HG02642 (cell line): ENCODE data around the gene PNMA8B.
"Not testable (repeated sequence)": the region's sequence is repeated elsewhere in the genome, so short reads cannot be mapped to it uniquely, and the experiment has no call there.

ENCODE experiments used
- ATAC-seq: cut with Tn5 transposase; IDR thresholded peaks from one replicate; pipeline ENCODE4 v1.9.1; 2021; ENCODE audit warnings: mild to moderate bottlenecking; ENCODE audit not compliant: unreplicated experiment, poor library complexity

Gene PNMA8B

GRCh38 chr19:46495786-46496099, at the start of gene PNMA8B:
TSS of gene PNMA8B (minus strand) at chr19:46495867. CDS start at chr19:46495465, 402 bp downstream.
- no peak for ATAC-seq

GRCh38 chr19:46544651-46545050, 49.0 kb upstream of the PNMA8B start:
- no peak for ATAC-seq

DNA sequence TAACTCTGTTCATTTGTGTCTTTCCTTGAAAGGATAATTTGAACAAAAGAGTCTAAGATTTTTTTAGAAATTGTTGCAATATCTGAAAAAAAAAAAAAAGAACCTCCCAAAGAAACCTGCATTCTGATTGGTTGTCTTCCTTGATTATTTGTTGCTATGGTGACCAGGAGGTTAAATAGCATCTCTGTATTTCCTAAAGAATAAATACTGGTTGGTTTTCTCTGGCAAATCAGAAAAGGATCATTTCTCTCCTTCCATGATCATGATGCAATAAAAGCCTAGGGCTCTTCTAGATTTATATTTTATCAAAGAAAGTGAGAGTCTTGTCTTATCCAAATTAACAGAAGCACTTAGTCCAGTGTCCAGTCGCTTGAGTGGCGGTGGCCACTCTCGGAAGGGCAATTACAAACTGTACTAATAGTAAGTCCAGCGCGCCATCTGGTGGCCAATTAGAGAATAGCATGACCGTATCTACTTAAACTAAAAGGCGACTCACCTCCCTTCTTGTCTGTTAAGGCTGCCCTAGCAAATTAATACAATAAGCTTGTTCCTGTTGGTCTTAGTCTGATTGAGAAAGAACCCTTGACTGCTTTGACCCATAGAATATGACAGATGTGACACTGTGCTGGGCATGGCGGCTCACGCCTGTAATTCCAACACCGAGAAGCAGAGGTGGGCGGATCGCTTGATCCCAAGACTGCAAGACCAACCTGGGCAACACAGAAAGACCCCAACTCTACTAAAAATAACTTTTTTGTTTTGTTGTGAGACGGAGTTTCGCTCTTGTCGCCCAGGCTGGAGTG, 47.0 kb upstream of the PNMA8B start:
- no peak for ATAC-seq

DNA sequence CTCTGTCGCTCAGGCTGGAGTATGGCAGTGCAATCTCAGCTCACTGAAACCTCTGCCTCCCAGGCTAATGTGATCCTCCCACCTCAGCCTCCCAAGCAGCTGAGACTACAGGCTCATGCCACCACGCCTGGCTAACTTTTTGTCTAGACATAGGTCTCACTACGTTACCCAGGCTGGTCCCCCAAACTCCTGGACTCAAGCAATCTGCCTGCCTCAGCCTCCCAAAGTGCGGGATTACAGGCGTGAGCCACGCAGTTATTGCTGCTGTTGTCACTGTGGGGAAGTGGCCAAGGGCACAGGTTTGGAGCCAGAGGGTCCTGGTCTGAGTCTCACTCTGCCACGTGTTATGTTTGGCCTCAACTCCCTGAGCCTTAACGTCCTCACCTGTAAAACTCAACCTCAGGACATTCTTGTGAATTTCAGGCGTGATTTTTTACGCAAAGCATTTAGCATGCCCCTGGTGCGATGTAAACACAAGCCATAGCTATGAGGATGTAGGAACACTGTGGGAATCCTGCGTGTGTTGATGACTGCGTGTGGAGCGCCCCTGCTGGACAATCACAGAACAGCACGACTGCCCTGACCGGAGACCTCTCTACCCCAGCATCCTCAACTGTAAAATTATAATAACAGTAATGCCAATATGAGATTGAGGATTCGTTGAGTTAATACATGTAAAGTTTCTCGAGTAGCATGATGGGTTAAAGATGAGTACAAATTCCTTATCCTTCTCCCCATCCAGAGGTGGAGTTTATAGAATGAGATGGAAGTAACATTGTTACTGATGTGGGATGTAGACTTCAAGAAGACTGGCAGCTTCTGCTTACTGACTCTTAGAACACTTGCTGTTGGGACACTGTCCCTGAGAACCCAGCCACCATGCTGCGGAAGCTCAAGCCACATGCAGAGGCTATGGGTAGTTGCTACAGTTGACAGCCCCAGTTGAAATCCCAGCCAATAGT, 41.8 kb upstream of the PNMA8B start:
- no peak for ATAC-seq

DNA sequence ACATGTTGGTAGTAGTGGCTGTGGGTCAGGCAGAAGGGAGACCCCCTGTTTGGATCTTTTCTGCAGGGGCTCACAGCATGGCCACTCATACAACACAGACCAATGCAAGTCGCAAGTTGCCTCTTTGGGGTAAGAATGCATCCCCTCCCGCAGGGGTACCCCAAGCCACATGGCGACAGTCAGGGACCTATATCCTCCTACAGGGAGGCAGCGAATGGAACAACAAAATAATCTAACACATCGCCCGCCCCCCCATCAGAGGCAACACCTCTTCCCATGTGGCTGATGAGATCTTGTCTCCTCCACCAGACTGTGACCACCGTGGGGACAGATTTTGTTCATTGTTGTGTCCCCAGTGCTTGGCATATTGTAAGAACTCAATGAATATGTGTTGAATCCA, 40.7 kb upstream of the PNMA8B start:
- ATAC-seq: no peak

GRCh38 chr19:46533621-46534081, 38.0 kb upstream of the PNMA8B start:
- ATAC-seq: no peak

- ATAC-seq: no peak
Observed at GRCh38 chr19:46533078-46533620, 37.5 kb upstream of the PNMA8B start.

- no peak for ATAC-seq
Observed at GRCh38 chr19:46530636-46531035, 35.0 kb upstream of the PNMA8B start.

DNA sequence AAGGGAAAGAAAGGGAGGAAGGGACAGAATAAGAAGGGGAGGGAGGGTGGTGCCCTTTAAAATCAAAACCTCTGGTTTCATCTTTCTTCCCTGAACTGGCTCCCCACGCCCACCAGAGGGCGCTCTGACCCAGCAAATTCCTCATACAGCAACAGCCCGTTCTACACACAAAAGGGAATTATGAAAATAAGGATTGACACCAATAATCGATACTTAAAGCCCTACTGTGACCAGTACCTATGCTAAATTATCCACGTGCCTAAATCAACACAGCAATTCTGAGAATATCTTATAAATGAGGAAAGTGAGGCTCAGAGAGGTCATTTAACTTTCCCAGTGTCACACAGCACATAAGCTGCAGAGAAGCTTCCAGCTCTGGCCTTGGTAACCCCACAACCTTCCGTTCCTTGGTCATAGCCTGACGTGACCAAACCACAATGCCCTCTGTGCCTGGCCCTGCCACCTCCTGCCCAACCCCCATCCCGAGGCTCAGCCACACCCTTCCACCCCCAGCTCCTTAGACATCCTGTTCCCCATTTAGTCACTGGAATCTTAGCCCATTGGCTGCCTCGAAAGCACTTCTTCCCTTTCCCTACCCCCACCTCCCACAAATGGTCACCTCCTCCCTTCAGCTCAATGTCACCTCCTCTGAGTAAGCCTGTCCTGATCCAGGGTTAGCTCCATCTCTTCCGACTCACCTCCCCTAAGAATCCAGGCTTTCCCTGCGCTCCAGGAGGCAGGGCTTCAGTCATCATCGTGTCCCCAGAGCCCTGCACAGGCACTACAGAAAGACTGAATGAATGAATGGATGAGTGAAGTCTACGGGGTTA, 34.2 kb upstream of the PNMA8B start:
- no peak for ATAC-seq

DNA sequence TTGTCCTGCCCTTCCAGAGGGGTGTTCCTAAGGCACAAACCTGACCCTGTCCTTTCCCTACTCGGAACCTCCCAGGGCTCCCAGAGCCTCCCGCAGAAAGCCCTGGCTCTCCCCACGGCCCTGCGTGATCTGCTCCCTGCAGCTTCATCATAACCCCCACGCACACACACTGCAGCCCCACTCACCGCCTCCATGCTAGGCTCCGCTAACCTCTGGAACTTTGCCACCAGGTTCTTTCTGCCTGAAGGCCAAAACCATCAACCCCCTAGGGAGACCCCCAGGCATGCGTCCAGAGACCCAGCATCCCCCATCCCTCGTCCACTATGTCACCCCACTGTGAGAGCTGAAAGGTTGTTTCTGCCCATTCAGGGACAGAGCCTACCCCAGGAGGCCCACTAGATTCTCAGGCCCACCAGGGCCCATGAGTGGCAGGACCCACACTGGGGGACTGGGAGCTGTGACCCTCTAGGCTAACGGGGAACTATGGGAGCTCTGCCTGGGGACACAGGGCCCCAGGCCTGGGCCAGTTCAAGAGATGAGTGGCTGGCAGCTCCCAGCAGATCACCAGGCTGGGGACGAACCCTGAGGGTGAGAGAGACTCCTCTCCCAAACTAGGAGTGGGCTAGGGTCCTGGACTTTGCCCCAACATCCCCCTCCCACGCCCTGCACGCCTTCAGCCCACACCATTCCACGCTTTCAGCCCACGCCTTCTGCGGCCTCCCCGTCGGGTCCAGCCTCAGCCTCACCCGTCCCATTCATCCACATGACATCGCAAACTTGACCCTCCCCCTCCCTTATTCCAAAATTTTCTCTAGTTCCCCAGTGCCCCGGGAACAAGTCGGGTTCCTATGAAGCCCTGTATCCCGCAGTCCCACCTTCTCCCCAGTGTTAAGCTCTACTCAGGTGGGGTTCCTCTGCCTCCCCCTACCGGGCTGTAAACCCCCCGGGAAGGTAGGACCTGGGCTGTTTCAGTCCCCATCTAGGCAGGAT, 33.2 kb upstream of the PNMA8B start:
- no peak for ATAC-seq

DNA sequence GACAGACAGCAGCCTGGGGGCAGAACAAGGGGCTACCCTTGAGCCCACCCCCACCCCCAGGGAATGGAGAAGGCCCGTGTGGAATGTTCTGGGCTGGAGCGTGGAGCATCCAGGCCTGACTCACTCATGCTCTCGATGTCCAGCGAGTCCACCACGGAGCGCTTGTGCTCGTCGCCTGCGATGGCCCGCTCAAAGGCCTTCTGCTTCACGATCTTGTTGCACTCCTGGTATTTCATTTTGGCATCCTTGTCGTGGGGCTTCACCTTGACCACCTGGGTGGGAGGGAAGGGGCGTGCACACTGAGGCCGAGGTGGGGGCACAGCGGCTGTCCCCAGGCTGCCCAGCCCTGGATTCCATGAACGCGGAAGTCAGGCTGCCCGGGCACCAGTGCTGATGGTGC, 31.1 kb upstream of the PNMA8B start:
- ATAC-seq: not testable (repeated sequence)

DNA sequence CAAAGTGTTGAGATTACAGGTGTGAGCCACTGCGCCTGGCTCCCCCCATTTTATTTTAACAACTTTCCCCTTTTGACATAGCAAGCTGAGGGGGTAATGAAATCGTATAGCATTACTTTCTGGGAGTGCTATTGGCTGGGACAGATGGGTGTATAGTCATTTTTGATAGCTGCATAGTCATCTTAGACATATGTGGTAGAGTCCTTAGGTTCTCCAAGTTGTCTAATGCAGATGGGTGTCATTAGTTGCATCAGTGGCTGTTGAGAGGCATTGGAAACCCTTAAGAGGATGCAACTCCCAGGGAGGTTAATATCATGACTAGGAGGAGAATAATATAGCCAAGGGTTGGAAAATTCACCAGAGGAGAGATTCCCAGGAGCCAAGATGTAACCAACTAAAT, 28.6 kb upstream of the PNMA8B start:
- ATAC-seq: no peak

GRCh38 chr19:46522988-46523387, 27.3 kb upstream of the PNMA8B start:
- not testable (repeated sequence) for ATAC-seq

DNA sequence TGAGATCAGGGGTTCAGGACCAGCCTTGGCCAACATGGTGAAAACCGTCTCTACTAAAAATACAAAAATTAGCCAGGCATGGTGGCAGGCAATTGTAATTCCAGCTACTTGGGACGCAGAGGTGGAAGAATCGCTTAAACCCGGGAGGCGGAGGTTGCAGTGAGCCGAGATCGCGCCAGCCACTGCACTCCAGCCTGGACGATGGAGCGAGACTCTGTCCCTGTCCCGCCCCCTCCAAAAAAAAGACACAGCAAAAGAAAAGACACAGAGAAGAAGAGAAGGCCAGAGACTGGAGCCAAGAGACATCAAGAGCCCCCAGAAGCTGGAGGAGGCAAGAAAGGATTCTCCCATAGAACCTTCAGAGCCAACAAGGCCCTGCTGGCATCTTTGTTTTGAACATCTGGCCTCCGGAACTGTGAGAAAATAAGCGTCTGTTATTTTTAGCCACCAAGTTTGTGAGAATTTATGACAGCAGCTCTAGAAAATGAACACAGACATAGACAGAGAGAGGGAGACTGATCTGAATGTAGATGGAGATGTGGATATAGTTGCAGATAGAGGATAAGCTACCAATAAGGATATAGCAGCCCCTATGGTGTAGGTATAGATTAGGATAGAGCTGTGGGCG, 25.7 kb upstream of the PNMA8B start:
- no peak for ATAC-seq

GRCh38 chr19:46520616-46521015, 24.9 kb upstream of the PNMA8B start:
- no peak for ATAC-seq

DNA sequence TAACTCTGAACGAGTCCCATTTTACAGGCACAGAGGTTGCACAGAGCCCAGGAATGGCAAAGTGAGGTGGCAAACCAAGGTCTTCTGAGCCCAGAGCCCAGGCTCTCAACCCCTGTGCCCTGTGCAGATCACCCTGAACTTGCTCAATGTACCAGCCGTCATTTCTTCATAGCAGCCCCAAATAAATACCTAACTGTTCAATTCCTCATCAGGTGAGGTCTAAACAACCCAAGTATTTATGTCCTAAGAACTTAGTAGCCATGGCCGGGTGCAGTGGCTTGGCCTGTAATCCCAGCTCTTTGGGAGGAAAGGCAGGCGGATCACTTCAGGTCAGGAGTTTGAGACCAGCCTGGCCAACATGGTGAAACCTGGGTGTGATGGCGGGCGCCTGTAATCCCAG, 21.8 kb upstream of the PNMA8B start:
- no peak for ATAC-seq

GRCh38 chr19:46515879-46516350, 20.2 kb upstream of the PNMA8B start:
- no peak for ATAC-seq

DNA sequence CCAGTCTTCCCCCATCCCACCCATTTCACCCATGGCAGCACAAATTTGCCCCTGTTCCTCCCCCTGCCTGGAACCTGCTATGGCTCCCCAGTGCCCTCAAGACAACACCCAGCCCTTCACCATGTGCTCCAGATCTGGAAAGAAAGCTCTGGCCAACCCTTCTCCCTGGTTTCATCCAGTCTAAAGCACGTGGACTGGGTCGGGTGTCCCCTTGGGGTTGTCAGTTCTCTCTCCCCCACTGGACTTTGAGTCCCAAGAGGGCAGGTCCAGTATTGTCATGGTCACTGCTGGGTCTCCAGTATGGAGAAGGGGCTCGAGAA, 19.6 kb upstream of the PNMA8B start:
- ATAC-seq: no peak
